Stimulated activated CD8-positive, alpha-beta memory T cell treated with anti-CD3 and anti-CD28 coated beads, Interleukin-15, amount 100 ng/mL, for 48 hours (primary cell): ENCODE measurements around the gene CDH4.

Experiments used
- DNase-seq, 2 donors: peaks; one replicate each; pipeline ENCODE4 v3.0.0-alpha.2; 2020; ENCODE audit warnings: low read depth in 2 of 2

Gene CDH4

GRCh38 chr20:61765081-61765870, 513.2 kb downstream of the CDH4 start:
- DNase-seq, result no peak

GRCh38 chr20:61765871-61766654, 514.0 kb downstream of the CDH4 start:
- DNase-seq, result no peak

- no peak for DNase-seq
These were observed 515.0 kb downstream of the CDH4 start for GRCh38 chr20:61766921-61767610.

- DNase-seq, result no peak
These were observed 515.9 kb downstream of the CDH4 start for GRCh38 chr20:61767761-61768494.

- DNase-seq, result no peak
These were observed 516.7 kb downstream of the CDH4 start for GRCh38 chr20:61768571-61769285.

GRCh38 chr20:61769286-61769832, 517.3 kb downstream of the CDH4 start:
- no peak for DNase-seq

GRCh38 chr20:61770113-61770585, 518.1 kb downstream of the CDH4 start:
- DNase-seq, result no peak

- DNase-seq, result no peak
These were observed 519.8 kb downstream of the CDH4 start for GRCh38 chr20:61771805-61772350.

- no peak for DNase-seq
These were observed 521.0 kb downstream of the CDH4 start for GRCh38 chr20:61772828-61773631.

GRCh38 chr20:61773926-61774587, 522.0 kb downstream of the CDH4 start:
- DNase-seq, result no peak

- no peak for DNase-seq
These were observed 523.4 kb downstream of the CDH4 start for GRCh38 chr20:61775423-61775822.

- DNase-seq, result no peak
These were observed 524.5 kb downstream of the CDH4 start for GRCh38 chr20:61776491-61777075.

- no peak for DNase-seq
These were observed 525.9 kb downstream of the CDH4 start for GRCh38 chr20:61777773-61778494.

GRCh38 chr20:61778495-61778863, 526.4 kb downstream of the CDH4 start:
- DNase-seq, result no peak

GRCh38 chr20:61779176-61779965, 527.3 kb downstream of the CDH4 start:
- no peak for DNase-seq

- no peak for DNase-seq
These were observed 528.0 kb downstream of the CDH4 start for GRCh38 chr20:61780066-61780465.
